IgD-negative memory B cell (primary cell): ENCODE measurements around the gene GPC3. TPM values are rescaled to one million over a fixed set of nuclear protein-coding genes. Genes with fewer than 3 reads are reported as not detected.

ENCODE experiments used
- H3K27ac Mint-ChIP-seq, 3 donors: one replicate each; pipeline ENCODE4 v1.8.0; 2020 to 2022; ENCODE audit warnings: mild to moderate bottlenecking in 3 of 3, mixed read lengths in 3 of 3, moderate library complexity in 1 of 3
- H3K27me3 Mint-ChIP-seq: one replicate; pipeline ENCODE4 v1.8.0; 2021; ENCODE audit warnings: mixed read lengths
- H3K36me3 Mint-ChIP-seq: one replicate; pipeline ENCODE4 v1.8.0; 2020; ENCODE audit warnings: mild to moderate bottlenecking, mixed read lengths
- H3K4me1 Mint-ChIP-seq, 3 donors: one replicate each; pipeline ENCODE4 v1.8.0; 2020 to 2022; ENCODE audit warnings: mixed read lengths in 3 of 3, mild to moderate bottlenecking in 1 of 3
- H3K4me3 Mint-ChIP-seq, 4 donors: one replicate each; pipeline ENCODE4 v1.8.0; 2020 to 2022; ENCODE audit warnings: mild to moderate bottlenecking in 4 of 4, mixed read lengths in 4 of 4, moderate library complexity in 3 of 4
- H3K9me3 Mint-ChIP-seq, 3 donors: one replicate each; pipeline ENCODE4 v1.8.0; 2020 to 2021; ENCODE audit warnings: mixed read lengths in 3 of 3, mild to moderate bottlenecking in 1 of 3
- polyA plus RNA-seq: library from polyadenylated mRNA; unstranded; fragments of 300-500 nt; fragmentation: Illumina TruSeq; gene quantifications from one replicate; pipeline ENCODE4 v1.2.3, GENCODE V29; 2021

Gene GPC3
- polyA plus RNA-seq, 1 donor from 2014 or later: 0.10 TPM

GRCh38 chrX:133580625-133581024 lies 404.8 kb downstream of the GPC3 start:
- Mint-ChIP-seq H3K27me3 (peaks cover 4% of the 10 kb centered on the region), H3K4me1 (no peaks in the 10 kb centered on the region), H3K36me3 (peaks cover 3% of the 10 kb centered on the region), H3K9me3 (peaks cover 0 to 2% (median 0%) of the 10 kb centered on the region in 3 donors), H3K27ac (no peak overlapping the region), H3K4me3 (no peak overlapping the region)

- H3K27me3 Mint-ChIP-seq: peaks cover 4% of the 10 kb centered on the region
- no peaks in the 10 kb centered on the region for H3K4me1 Mint-ChIP-seq
- H3K27ac Mint-ChIP-seq: no peak overlapping the region
- H3K36me3 Mint-ChIP-seq: peaks cover 3% of the 10 kb centered on the region
- peaks cover 0 to 2% (median 1%) of the 10 kb centered on the region in 3 donors for H3K9me3 Mint-ChIP-seq
- H3K4me3 Mint-ChIP-seq: no peak overlapping the region
These were observed 405.8 kb downstream of the GPC3 start for GRCh38 chrX:133579631-133580030.

GRCh38 chrX:133576876-133577275 lies 408.5 kb downstream of the GPC3 start:
- Mint-ChIP-seq H3K4me3 (no peak overlapping the region), H3K27me3 (peaks cover 3% of the 10 kb centered on the region), H3K9me3 (peaks cover 1 to 3% (median 1%) of the 10 kb centered on the region in 3 donors), H3K27ac (no peak overlapping the region), H3K36me3 (peaks cover 3% of the 10 kb centered on the region), H3K4me1 (no peaks in the 10 kb centered on the region)

GRCh38 chrX:133575501-133576136 lies 409.8 kb downstream of the GPC3 start:
- Mint-ChIP-seq H3K9me3 (peaks cover 1 to 3% (median 1%) of the 10 kb centered on the region in 3 donors), H3K27ac (no peak overlapping the region), H3K4me1 (no peaks in the 10 kb centered on the region)

GRCh38 chrX:133574716-133575115 lies 410.7 kb downstream of the GPC3 start:
- H3K36me3 Mint-ChIP-seq: peaks cover 3% of the 10 kb centered on the region
- H3K9me3 Mint-ChIP-seq: peaks cover 1 to 3% (median 1%) of the 10 kb centered on the region in 3 donors
- no peak overlapping the region for H3K4me3 Mint-ChIP-seq
- peaks cover under 1% of the 10 kb centered on the region for H3K27me3 Mint-ChIP-seq
- H3K27ac Mint-ChIP-seq: no peak overlapping the region
- no peaks in the 10 kb centered on the region for H3K4me1 Mint-ChIP-seq

More at GRCh38 chrX:133575501-133576136, 409.8 kb downstream of the GPC3 start:
- H3K27me3 Mint-ChIP-seq: peaks cover 3% of the 10 kb centered on the region
- no peak overlapping the region for H3K4me3 Mint-ChIP-seq
- H3K36me3 Mint-ChIP-seq: peaks cover 3% of the 10 kb centered on the region

GRCh38 chrX:133570549-133570948 lies 414.8 kb downstream of the GPC3 start:
- Mint-ChIP-seq H3K27ac (no peak overlapping the region), H3K27me3 (no peaks in the 10 kb centered on the region), H3K4me3 (no peak overlapping the region), H3K4me1 (no peaks in the 10 kb centered on the region), H3K36me3 (no peaks in the 10 kb centered on the region), H3K9me3 (peaks cover 1 to 3% (median 1%) of the 10 kb centered on the region in 3 donors)

GRCh38 chrX:133569217-133569616 lies 416.2 kb downstream of the GPC3 start:
- Mint-ChIP-seq H3K9me3 (peaks cover 0 to 3% (median 1%) of the 10 kb centered on the region in 3 donors), H3K4me1 (no peaks in the 10 kb centered on the region)

GRCh38 chrX:133568109-133568508 lies 417.3 kb downstream of the GPC3 start:
- no peak overlapping the region for H3K4me3 Mint-ChIP-seq
- no peaks in the 10 kb centered on the region for H3K27me3 Mint-ChIP-seq
- H3K4me1 Mint-ChIP-seq: no peaks in the 10 kb centered on the region
- H3K36me3 Mint-ChIP-seq: no peaks in the 10 kb centered on the region
- H3K27ac Mint-ChIP-seq: no peak overlapping the region
- H3K9me3 Mint-ChIP-seq: peaks cover 0 to 3% (median 1%) of the 10 kb centered on the region in 3 donors

More at GRCh38 chrX:133569217-133569616, 416.2 kb downstream of the GPC3 start:
- no peak overlapping the region for H3K4me3 Mint-ChIP-seq
- H3K27ac Mint-ChIP-seq: no peak overlapping the region
- H3K27me3 Mint-ChIP-seq: no peaks in the 10 kb centered on the region
- H3K36me3 Mint-ChIP-seq: no peaks in the 10 kb centered on the region

GRCh38 chrX:133566876-133567275 lies 418.5 kb downstream of the GPC3 start:
- Mint-ChIP-seq H3K4me3 (no peak overlapping the region), H3K27me3 (no peaks in the 10 kb centered on the region), H3K9me3 (no peaks in the 10 kb centered on the region), H3K36me3 (no peaks in the 10 kb centered on the region), H3K27ac (no peak overlapping the region), H3K4me1 (no peaks in the 10 kb centered on the region)

GRCh38 chrX:133563705-133564104 lies 421.7 kb downstream of the GPC3 start:
- H3K27ac Mint-ChIP-seq: no peak overlapping the region
- peaks cover 2% of the 10 kb centered on the region for H3K27me3 Mint-ChIP-seq
- no peak overlapping the region for H3K4me3 Mint-ChIP-seq
- H3K9me3 Mint-ChIP-seq: no peaks in the 10 kb centered on the region
- no peaks in the 10 kb centered on the region for H3K36me3 Mint-ChIP-seq
- H3K4me1 Mint-ChIP-seq: no peaks in the 10 kb centered on the region

- H3K36me3 Mint-ChIP-seq: no peaks in the 10 kb centered on the region
These were observed 424.1 kb downstream of the GPC3 start for GRCh38 chrX:133561251-133561650.

GRCh38 chrX:133559909-133560308 lies 425.5 kb downstream of the GPC3 start:
- Mint-ChIP-seq H3K4me3 (no peak overlapping the region), H3K9me3 (peaks cover 0 to 5% (median 4%) of the 10 kb centered on the region in 3 donors), H3K36me3 (no peaks in the 10 kb centered on the region), H3K4me1 (no peaks in the 10 kb centered on the region), H3K27ac (no peak overlapping the region), H3K27me3 (peaks cover 2% of the 10 kb centered on the region)

More at GRCh38 chrX:133561251-133561650, 424.1 kb downstream of the GPC3 start:
- H3K9me3 Mint-ChIP-seq: no peaks in the 10 kb centered on the region
- H3K4me3 Mint-ChIP-seq: no peak overlapping the region
- H3K27me3 Mint-ChIP-seq: peaks cover 2% of the 10 kb centered on the region
- no peaks in the 10 kb centered on the region for H3K4me1 Mint-ChIP-seq
- H3K27ac Mint-ChIP-seq: no peak overlapping the region

- peaks cover 2% of the 10 kb centered on the region for H3K27me3 Mint-ChIP-seq
- no peaks in the 10 kb centered on the region for H3K4me1 Mint-ChIP-seq
- H3K36me3 Mint-ChIP-seq: no peaks in the 10 kb centered on the region
- no peak overlapping the region for H3K27ac Mint-ChIP-seq
- H3K9me3 Mint-ChIP-seq: peaks cover 0 to 8% (median 5%) of the 10 kb centered on the region in 3 donors
- no peak overlapping the region for H3K4me3 Mint-ChIP-seq
These were observed 429.5 kb downstream of the GPC3 start for GRCh38 chrX:133555782-133556458.

- Mint-ChIP-seq H3K4me3 (no peak overlapping the region), H3K27me3 (no peaks in the 10 kb centered on the region), H3K36me3 (no peaks in the 10 kb centered on the region), H3K4me1 (no peaks in the 10 kb centered on the region), H3K27ac (no peak overlapping the region), H3K9me3 (peaks cover 0 to 8% (median 6%) of the 10 kb centered on the region in 3 donors)
These were observed 434.5 kb downstream of the GPC3 start for GRCh38 chrX:133550665-133551485.

- H3K9me3 Mint-ChIP-seq: peaks cover 0 to 8% (median 1%) of the 10 kb centered on the region in 3 donors
- H3K4me1 Mint-ChIP-seq: no peaks in the 10 kb centered on the region
- no peak overlapping the region for H3K4me3 Mint-ChIP-seq
- H3K27ac Mint-ChIP-seq: no peak overlapping the region
- H3K36me3 Mint-ChIP-seq: no peaks in the 10 kb centered on the region
- no peaks in the 10 kb centered on the region for H3K27me3 Mint-ChIP-seq
These were observed 436.0 kb downstream of the GPC3 start for GRCh38 chrX:133549295-133549933.
